Pancreas (tissue), 10 donors: ENCODE results near the gene TM9SF2. TPM values are rescaled to one million over a fixed set of nuclear protein-coding genes. Genes with fewer than 3 reads are reported as not detected.

Experiments
- ATAC-seq, 4 donors: fragments of 200-7000 bp; cut with Tn5 transposase; one replicate each; pipeline versions ENCODE4 v1.8.0 to v1.9.1; 2020; ENCODE audit warnings: mild to moderate bottlenecking in 4 of 4, moderate library complexity in 4 of 4
- DNase-seq, 6 donors: peaks; one replicate each; pipeline ENCODE4 v3.0.0-alpha.2; 2020
- FAIRE-seq: peaks from 2 replicates; lab custom pipeline; 2012; peaks lifted over from hg19 to GRCh38; lab: Jason Lieb, UNC
- H3K27ac ChIP-seq, 4 donors: fragments of 200-600 bp; sonication (generic); 1 replicate in 3 of 4; 2 replicates in 1 of 4; pipeline versions ENCODE4 v1.5.0 to v1.8.0; 2020
- H3K27me3 ChIP-seq, 4 donors: fragments of 200-600 bp; one replicate each; pipeline ENCODE4 v1.8.0; 2021
- H3K36me3 ChIP-seq, 3 donors: fragments of 200-600 bp; sonication (generic) in 1 of 3; one replicate each; pipeline versions ENCODE4 v1.5.0 to v1.8.0; 2020 to 2021
- H3K4me1 ChIP-seq, 3 donors: fragments of 200-600 bp; one replicate each; pipeline ENCODE4 v1.8.0; 2021
- H3K4me3 ChIP-seq, 4 donors: fragments of 200-600 bp; sonication (generic) in 2 of 4; one replicate each; pipeline versions ENCODE4 v1.5.0 to v1.8.0; 2020 to 2021
- H3K9me3 ChIP-seq, 4 donors: fragments of 200-600 bp; one replicate each; pipeline ENCODE4 v1.8.0; 2021
- CTCF ChIP-seq, 4 donors: fragments of 200-600 bp; sonication (generic) in 3 of 4; IDR thresholded peaks; one replicate each; pipeline versions ENCODE4 v1.5.0 to v1.8.0; 2021; ENCODE audit warnings: antibody characterized with exemption in 4 of 4
- WGBS, 2 donors: extraction: QIAGEN DNeasy Blood & Tissue Kit; methylation state at CpG; one replicate each; pipeline ENCODE4 v1.1.7; 2013; 5-methylcytosine and 5-hydroxymethylcytosine counted together
- intact Hi-C, 3 donors: fragments of 100-400 bp; cut with DNase I; formaldehyde crosslinking; loops; one replicate each; pipeline versions ENCODE4 v1.11.1 to v1.14.2; 2022
- polyA plus RNA-seq, 2 donors: library from polyadenylated mRNA; stranded (reverse); fragments of 200-250 nt; gene quantifications; one replicate each; pipeline ENCODE4 v1.2.3, GENCODE V29; 2013
- total RNA-seq, 6 donors: library from RNA; stranded (reverse); fragmentation: NEBNext Ultra II Directional in 4 of 6; extraction: Animal tissue kit (Norgen Biotek cat#: 25700) in 4 of 6; gene quantifications; one replicate each; pipeline versions ENCODE4 v1.2.1 to v1.2.4, GENCODE V29; 2021 to 2023
- donor health status: healthy with polysubstance abuse.
- donor health status: DM: no; HTN: no; CAD: no; lungs with moderate emphysema.
- donor health status: DM: no; HTN: no; CAD: no.
- donor health status: control.
- donor health status: control.
- donor health status: Bipolar disorder and iron deficiency.
- donor health status: DM: yes; HTN: yes; CAD: no.
- donor health status: DM: no; HTN: no; CAD: no.
- donor health status: DM: no; HTN: no; CAD: no.
- donor health status: DM: yes; HTN: yes; CAD: no.

Gene TM9SF2
- total and polyA plus RNA-seq, 8 donors: 22.7 to 88.8 (median 56.5) TPM

DNA sequence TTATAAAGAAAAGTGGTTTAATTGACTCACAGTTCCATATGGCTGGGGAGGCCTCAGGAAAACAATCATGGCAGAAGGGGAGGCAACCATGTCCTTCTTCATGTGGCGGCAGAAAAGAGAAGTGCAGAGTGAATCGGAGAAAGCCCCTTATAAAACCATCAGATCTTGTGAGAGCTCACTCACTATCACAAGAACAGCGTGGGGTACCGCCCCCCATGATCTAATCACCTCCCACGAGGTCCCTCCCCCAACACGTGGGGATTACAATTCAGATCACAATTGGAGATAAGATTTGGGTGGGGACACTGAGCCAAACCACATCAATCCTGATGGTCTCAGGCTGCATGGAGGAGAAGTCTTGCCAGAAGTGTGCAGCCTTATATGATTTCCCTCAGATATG lies 26.0 kb downstream of the TM9SF2 start:
- no peak for ATAC-seq
- FAIRE-seq: no peak

DNA sequence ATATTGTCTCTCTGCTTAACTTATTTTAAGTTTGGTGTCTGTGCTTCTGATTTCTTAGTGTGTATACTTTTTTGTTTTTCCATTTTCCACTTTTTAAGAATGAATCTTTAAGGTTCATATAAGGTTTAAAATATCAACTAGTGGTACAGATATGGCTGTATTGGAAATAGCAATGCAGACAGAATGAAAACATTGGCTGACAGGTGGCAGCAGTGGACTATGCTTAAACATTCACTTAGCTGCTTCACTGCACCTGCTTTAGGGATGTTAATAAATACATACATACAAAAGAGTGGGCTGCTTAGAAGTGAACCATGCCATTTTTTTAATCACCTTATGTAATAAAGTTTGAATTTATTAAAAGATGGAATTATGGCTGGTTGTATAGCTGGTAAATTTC lies 27.3 kb downstream of the TM9SF2 start:
- Histone ChIP-seq H3K27ac (no peak overlapping the region), H3K27me3 (no peaks in the 10 kb centered on the region), H3K4me3 (no peak overlapping the region), H3K4me1 (no peaks in the 10 kb centered on the region), H3K9me3 (no peaks in the 10 kb centered on the region), H3K36me3 (no peaks in the 10 kb centered on the region)
- TF ChIP-seq CTCF (IDR thresholded peaks at IDR 0.05): no peak
- ATAC-seq (peak in 3 of 4 donors; percentile 54 to 64 (median 57)), DNase-seq (no peak), FAIRE-seq (no peak)
- intact Hi-C loops: no loop called here

More for the DNA sequence above, 26.0 kb downstream of the TM9SF2 start:
- Histone ChIP-seq H3K9me3 (no peaks in the 10 kb centered on the region), H3K36me3 (peaks cover 0 to 6% (median 0%) of the 10 kb centered on the region in 3 donors), H3K4me1 (no peaks in the 10 kb centered on the region), H3K4me3 (no peak overlapping the region), H3K27me3 (no peaks in the 10 kb centered on the region), H3K27ac (no peak overlapping the region)
- intact Hi-C loops: no loop called here
- no peak for TF ChIP-seq CTCF (IDR thresholded peaks at IDR 0.05)
- DNase-seq: no peak
- 78 to 80% methylated on average over 6 of the region's 6 CpGs for WGBS, 2 donors

DNA sequence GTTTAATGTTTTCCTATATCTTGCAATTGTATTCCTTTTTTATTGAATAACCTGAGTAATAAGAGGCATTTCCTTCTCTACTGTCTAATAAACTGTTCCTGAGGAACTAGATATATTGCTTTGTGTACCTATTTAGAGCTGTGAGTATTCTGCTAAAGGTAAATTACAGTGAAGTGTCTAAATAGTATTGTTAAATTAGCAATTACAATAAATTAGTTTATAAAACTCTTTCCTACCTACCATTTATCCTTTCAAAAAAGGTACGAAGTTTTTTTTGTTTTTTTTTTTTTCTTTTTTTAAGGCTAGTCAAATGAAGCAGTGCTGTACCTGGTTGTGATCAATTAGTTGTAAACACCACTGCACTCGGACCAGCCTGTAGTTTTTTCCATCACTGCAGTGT lies 34.8 kb downstream of the TM9SF2 start:
- Histone ChIP-seq H3K9me3 (no peaks in the 10 kb centered on the region), H3K4me1 (no peaks in the 10 kb centered on the region), H3K4me3 (no peak overlapping the region), H3K36me3 (peaks cover 0 to 16% (median 4%) of the 10 kb centered on the region in 3 donors), H3K27ac (no peak overlapping the region), H3K27me3 (no peaks in the 10 kb centered on the region)
- FAIRE-seq (no peak), ATAC-seq (no peak), DNase-seq (no peak)
- intact Hi-C loops: no loop called here
- 79 to 93% methylated on average over 2 of the region's 2 CpGs for WGBS, 2 donors
- TF ChIP-seq CTCF (IDR thresholded peaks at IDR 0.05): no peak

GRCh38 chr13:99540530-99540929 lies 39.3 kb downstream of the TM9SF2 start:
- Histone ChIP-seq H3K9me3 (no peaks in the 10 kb centered on the region), H3K4me3 (no peak overlapping the region), H3K27ac (no peak overlapping the region), H3K36me3 (peaks cover 0 to 50% (median 19%) of the 10 kb centered on the region in 3 donors), H3K27me3 (no peaks in the 10 kb centered on the region), H3K4me1 (no peaks in the 10 kb centered on the region)
- DNase-seq: no peak
- 65 to 68% methylated on average over 1 of the region's 1 CpG for WGBS, 2 donors
- intact Hi-C loops: no loop called here
- ATAC-seq: no peak
- TF ChIP-seq CTCF (IDR thresholded peaks at IDR 0.05): no peak
- no peak for FAIRE-seq

- intact Hi-C loops: no loop called here
- no peak for TF ChIP-seq CTCF (IDR thresholded peaks at IDR 0.05)
- FAIRE-seq (no peak), DNase-seq (no peak), ATAC-seq (peak in 3 of 4 donors; percentile 25 to 60 (median 54))
- Histone ChIP-seq H3K9me3 (no peaks in the 10 kb centered on the region), H3K4me1 (no peaks in the 10 kb centered on the region), H3K36me3 (peaks cover 0 to 66% (median 19%) of the 10 kb centered on the region in 3 donors), H3K27me3 (no peaks in the 10 kb centered on the region), H3K27ac (no peak overlapping the region), H3K4me3 (no peak overlapping the region)
- WGBS, 2 donors: 88 to 89% methylated on average over 8 of the region's 8 CpGs
Measured at GRCh38 chr13:99542788-99543406, 41.6 kb downstream of the TM9SF2 start.
